Progenitor cell of endocrine pancreas (in vitro differentiated cells): Measurements from ENCODE around the gene FBXO5. TPM values are rescaled to one million over a fixed set of nuclear protein-coding genes. Genes with fewer than 3 reads are reported as not detected.
A peak's percentile ranks its signal among the peaks of the same experiment; 100 is the strongest.

Experiments used
- DNase-seq: peaks from one replicate; pipeline ENCODE4 v3.0.0; 2021; ENCODE audit warnings: low spot score; ENCODE audit not compliant: unreplicated experiment
- H3K27ac Mint-ChIP-seq: 2 replicates; pipeline ENCODE4 v1.8.0; 2021; ENCODE audit warnings: mild to moderate bottlenecking, moderate library complexity, mixed read lengths
- H3K27me3 Mint-ChIP-seq: 2 replicates; pipeline ENCODE4 v1.8.0; 2021; ENCODE audit warnings: mixed read lengths
- H3K36me3 Mint-ChIP-seq: 2 replicates; pipeline ENCODE4 v1.8.0; 2022; ENCODE audit warnings: mixed read lengths; ENCODE audit not compliant: insufficient read depth
- H3K4me1 Mint-ChIP-seq: 2 replicates; pipeline ENCODE4 v1.8.0; 2021; ENCODE audit warnings: low read depth, mixed read lengths
- H3K4me3 Mint-ChIP-seq: 2 replicates; pipeline ENCODE4 v1.8.0; 2021; ENCODE audit warnings: low read depth, mild to moderate bottlenecking, moderate library complexity, mixed read lengths
- H3K9me3 Mint-ChIP-seq: 2 replicates; pipeline ENCODE4 v1.8.0; 2021; ENCODE audit warnings: low read depth, mixed read lengths
- CTCF ChIP-seq: fragments of 200-600 bp; sonication (generic); IDR thresholded peaks from one replicate; pipeline ENCODE4 v1.5.0; 2021; ENCODE audit warnings: antibody characterized with exemption, mild to moderate bottlenecking; ENCODE audit not compliant: unreplicated experiment
- total RNA-seq: library from RNA; stranded (reverse); gene quantifications from 2 replicates; pipeline ENCODE4 v1.2.1, GENCODE V29; 2021

FBXO5 gene
- total RNA-seq, 1 donor from 2014 or later = 21.8 TPM

GRCh38 chr6:152981219-152981618 lies 1.6 kb downstream of the FBXO5 start:
- Mint-ChIP-seq H3K4me1 (peaks cover 35% of the 10 kb centered on the region), H3K27ac (no peak overlapping the region)

GRCh38 chr6:152980656-152981055 lies 2.2 kb downstream of the FBXO5 start:
- Mint-ChIP-seq H3K27me3 (no peaks in the 10 kb centered on the region), H3K4me1 (peaks cover 36% of the 10 kb centered on the region), H3K36me3 (no peaks in the 10 kb centered on the region), H3K9me3 (no peaks in the 10 kb centered on the region), H3K4me3 (peak overlapping the region; percentile 61), H3K27ac (no peak overlapping the region)
- no peak for TF ChIP-seq CTCF
- no peak for DNase-seq

More at GRCh38 chr6:152981219-152981618, 1.6 kb downstream of the FBXO5 start:
- Mint-ChIP-seq H3K27me3 (no peaks in the 10 kb centered on the region), H3K4me3 (peak overlapping the region; percentile 61), H3K9me3 (no peaks in the 10 kb centered on the region), H3K36me3 (no peaks in the 10 kb centered on the region)
- no peak for TF ChIP-seq CTCF
- DNase-seq = no peak

GRCh38 chr6:152979116-152979515 lies 3.7 kb downstream of the FBXO5 start:
- Mint-ChIP-seq H3K27ac (no peak overlapping the region), H3K27me3 (no peaks in the 10 kb centered on the region), H3K9me3 (no peaks in the 10 kb centered on the region), H3K4me1 (peaks cover 28% of the 10 kb centered on the region), H3K4me3 (no peak overlapping the region), H3K36me3 (peaks cover 8% of the 10 kb centered on the region)
- no peak for TF ChIP-seq CTCF
- DNase-seq = no peak

- Mint-ChIP-seq H3K4me3 (no peak overlapping the region), H3K36me3 (peaks cover 15% of the 10 kb centered on the region), H3K27ac (no peak overlapping the region), H3K4me1 (peaks cover 25% of the 10 kb centered on the region), H3K27me3 (no peaks in the 10 kb centered on the region), H3K9me3 (no peaks in the 10 kb centered on the region)
- no peak for DNase-seq
- no peak for TF ChIP-seq CTCF
Observed at GRCh38 chr6:152978058-152978457, 4.8 kb downstream of the FBXO5 start.

- H3K27me3 Mint-ChIP-seq = no peaks in the 10 kb centered on the region
- peaks cover 15% of the 10 kb centered on the region for H3K36me3 Mint-ChIP-seq
- no peak overlapping the region for H3K27ac Mint-ChIP-seq
- H3K4me3 Mint-ChIP-seq = no peak overlapping the region
- no peak for TF ChIP-seq CTCF
- no peak for DNase-seq
- H3K9me3 Mint-ChIP-seq = no peaks in the 10 kb centered on the region
- H3K4me1 Mint-ChIP-seq = peaks cover 25% of the 10 kb centered on the region
Observed at GRCh38 chr6:152977556-152977955, 5.3 kb downstream of the FBXO5 start.
